Body of pancreas (tissue), 4 donors: ENCODE results near the gene IFFO2.

ENCODE experiments used
- POLR2A ChIP-seq, 3 donors: fragments of 450-650 bp; IDR thresholded peaks; one replicate each; pipeline ENCODE4 v1.6.1; 2016; ENCODE audit warnings: antibody characterized with exemption in 3 of 3, mild to moderate bottlenecking in 2 of 3
- TF ChIP-seq, protein P1 (sequence below), 7 experiments: fragments of 450-650 bp in 4 of 7; fragments of 200-600 bp in 3 of 7; sonication (generic) in 3 of 7; IDR thresholded peaks; one replicate each; pipeline ENCODE4 v1.5.1; 2016 to 2019; ENCODE audit warnings: antibody characterized with exemption in 7 of 7

DNA sequence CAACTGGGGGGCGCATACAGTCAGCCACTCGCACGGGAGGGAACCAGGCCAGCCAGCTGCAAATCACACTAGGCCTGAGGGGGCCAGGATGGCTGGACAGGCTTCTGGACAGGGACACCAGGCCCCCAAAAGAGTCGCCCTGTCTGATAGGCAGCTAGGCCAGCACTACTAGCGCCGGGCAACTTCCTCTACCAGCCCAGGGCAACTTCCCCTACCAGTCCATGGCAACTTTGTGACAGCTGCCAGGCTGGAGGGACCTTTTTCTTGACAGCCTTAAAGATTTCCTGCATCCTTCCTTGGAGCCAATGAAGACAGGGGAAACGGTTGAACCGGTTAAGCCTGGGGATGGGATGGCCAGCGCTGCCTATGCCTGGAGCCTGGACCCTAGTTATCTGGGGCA lies 5.1 kb downstream of the IFFO2 start:
- TF ChIP-seq, protein P1, sequence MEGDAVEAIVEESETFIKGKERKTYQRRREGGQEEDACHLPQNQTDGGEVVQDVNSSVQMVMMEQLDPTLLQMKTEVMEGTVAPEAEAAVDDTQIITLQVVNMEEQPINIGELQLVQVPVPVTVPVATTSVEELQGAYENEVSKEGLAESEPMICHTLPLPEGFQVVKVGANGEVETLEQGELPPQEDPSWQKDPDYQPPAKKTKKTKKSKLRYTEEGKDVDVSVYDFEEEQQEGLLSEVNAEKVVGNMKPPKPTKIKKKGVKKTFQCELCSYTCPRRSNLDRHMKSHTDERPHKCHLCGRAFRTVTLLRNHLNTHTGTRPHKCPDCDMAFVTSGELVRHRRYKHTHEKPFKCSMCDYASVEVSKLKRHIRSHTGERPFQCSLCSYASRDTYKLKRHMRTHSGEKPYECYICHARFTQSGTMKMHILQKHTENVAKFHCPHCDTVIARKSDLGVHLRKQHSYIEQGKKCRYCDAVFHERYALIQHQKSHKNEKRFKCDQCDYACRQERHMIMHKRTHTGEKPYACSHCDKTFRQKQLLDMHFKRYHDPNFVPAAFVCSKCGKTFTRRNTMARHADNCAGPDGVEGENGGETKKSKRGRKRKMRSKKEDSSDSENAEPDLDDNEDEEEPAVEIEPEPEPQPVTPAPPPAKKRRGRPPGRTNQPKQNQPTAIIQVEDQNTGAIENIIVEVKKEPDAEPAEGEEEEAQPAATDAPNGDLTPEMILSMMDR (IDR thresholded peaks at IDR 0.05): no peak
- no peak for TF ChIP-seq POLR2A (IDR thresholded peaks at IDR 0.05)
